ENCODE results near the gene HPSE2.

Gene HPSE2

DNA sequence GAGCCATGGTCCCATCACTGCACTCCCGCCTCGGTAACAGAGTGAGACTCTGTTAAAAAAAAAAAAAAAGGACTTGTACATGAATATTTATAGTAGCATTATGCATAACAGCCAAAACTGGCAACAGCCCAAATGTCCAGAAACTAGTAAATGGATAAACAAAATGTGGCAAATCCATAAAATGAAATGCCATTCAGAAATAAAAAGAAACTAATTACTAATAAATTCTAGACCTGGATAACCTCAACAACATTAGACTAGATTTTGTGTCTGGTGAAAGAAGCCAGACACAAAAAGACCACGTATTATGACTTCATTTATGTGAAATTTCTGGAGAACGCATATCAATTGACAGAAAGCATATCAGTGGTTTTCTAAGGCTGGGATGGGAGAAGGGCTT is 74.5 kb downstream of the HPSE2 start:
- no peak for DNase-seq (ENCODE audit: low spot score)

DNA sequence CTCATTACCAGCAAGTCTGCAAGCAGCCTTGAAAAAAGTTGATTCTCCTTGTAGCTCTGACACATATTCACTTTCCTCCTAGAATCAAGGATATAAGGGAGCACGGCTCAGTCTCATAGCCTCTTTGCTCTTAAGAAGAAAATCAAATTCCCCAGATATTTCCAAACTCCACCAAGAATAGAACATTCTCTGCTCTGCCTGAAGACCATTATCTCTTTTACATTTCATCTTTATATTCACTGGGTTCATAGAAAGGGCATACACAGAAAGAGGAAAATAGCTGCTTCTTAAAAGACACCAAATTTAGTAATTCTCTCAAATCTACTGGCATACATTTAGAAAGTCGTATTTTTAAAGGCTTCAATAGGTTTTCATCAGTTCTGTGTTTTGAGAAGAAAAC is 92.0 kb downstream of the HPSE2 start:
- no peak for DNase-seq (ENCODE audit: low spot score)

DNA sequence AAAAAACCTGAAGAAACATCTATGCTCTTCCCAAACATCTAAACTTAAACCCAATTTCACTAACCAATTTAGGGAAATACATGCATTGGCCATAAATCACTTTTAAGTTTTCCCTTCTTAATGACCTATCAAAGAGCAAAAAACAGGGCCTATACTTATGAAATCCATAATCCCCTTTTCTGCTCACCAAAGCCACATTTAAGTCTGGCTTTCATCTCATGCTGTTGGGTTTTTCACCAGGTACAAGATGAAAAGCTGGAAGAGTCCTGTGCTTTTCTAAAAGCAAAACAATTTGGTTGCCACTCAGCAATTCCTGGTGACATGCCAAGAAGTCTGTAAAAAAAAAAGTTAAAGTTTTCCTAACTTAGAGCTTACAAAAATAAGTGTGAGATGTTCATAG is 92.6 kb downstream of the HPSE2 start:
- no peak for DNase-seq (ENCODE audit: low spot score)

DNA sequence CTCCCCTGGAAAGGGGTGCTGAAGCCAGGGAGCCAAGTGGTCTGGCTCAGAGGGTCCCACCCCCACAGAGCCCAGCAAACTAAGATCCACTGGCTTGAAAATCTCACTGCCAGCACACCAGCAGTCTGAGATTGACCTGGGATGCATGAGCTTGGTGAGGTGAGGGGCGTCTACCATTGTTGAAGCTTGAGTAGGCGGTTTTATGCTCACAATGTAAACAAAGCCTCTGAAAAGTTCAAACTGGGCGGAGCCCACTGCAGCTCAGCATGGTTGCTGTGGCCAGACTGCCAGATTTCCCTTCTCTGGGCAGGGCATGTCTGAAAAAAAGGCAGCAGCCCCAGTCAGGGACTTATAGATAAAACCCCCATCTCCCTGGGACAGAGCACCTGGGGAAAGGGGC is 102.8 kb downstream of the HPSE2 start:
- peak; percentile 54 for DNase-seq (ENCODE audit: low spot score)

DNA sequence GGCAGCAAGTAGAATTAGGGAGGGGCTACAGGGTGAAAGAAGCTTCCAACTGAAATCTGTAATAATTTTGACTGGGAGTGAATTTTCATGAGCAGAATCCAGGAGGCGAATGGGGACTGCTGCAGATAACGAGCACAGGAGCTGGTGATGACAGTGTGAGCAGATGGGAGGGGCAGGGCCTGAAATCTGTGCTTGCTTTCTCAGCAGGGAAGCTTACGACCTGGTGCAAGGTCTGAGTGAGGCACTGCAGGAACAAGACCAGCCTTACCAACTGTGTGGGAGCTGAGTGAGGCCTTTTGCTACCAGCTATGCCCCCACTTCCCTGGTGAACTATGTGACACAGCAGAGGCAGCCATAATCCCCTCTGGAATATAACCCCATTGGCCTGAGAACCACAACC is 109.8 kb downstream of the HPSE2 start:
- no peak for DNase-seq (ENCODE audit: low spot score)

DNA sequence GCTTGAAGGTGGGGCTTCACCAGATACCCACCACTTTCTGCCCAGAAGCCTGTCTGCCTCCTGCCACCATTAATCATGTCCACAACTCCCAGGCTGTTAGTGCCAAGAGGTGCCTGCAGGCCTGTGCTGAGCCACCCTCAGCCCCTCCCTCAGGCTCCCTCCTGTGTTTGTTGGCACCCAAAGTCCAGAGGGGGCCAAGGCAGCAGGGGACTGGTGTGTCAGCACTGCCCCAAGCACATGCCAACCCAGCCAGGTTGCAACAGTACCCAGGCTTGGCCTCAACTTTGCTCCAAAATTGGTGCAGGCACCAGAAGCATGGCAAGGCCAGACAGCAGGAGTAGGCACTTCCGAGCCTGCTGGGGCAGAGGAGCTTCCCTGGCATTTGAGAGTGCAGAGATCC is 111.3 kb downstream of the HPSE2 start:
- DNase-seq (ENCODE audit: low spot score) = no peak

DNA sequence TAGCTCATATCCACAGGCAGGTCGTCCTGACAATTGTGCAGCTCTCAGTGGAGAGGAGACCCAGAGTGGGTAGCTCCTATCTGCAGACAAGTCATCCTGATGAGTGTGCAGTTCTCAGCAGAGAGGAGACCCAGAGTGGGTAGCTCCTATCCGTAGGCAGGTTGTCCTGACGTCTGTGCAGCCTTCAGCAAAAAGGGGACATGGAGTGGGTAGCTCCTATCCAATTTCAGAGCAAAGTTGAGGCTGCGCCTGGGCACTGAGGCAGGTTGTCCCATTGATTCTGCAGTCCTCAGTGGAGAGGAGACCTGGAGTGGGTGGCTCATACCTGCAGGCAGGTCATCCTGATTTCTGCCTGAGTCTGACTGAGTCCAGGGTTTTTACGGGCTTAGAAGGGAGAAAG is 111.8 kb downstream of the HPSE2 start:
- no peak for DNase-seq (ENCODE audit: low spot score)

DNA sequence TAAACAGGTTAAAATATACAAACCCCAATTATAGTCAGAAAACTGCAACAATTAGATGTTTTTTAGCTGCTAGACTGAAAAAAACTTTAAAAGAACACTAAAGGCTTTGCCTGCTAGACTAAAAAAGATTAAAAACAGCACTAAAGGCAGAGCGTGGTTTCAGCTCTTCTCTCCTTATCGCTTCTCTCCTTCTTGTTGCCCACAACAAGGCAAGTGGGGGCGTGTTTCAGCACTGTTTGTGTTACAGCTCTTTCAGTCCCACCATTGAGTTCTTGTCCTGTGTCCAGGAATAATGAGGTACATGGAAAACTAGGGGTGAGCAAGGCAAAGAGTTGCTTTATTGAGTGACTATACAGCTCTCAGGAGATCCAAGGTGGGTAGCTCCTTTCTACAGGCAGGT is 112.3 kb downstream of the HPSE2 start:
- DNase-seq (ENCODE audit: low spot score) = no peak

DNA sequence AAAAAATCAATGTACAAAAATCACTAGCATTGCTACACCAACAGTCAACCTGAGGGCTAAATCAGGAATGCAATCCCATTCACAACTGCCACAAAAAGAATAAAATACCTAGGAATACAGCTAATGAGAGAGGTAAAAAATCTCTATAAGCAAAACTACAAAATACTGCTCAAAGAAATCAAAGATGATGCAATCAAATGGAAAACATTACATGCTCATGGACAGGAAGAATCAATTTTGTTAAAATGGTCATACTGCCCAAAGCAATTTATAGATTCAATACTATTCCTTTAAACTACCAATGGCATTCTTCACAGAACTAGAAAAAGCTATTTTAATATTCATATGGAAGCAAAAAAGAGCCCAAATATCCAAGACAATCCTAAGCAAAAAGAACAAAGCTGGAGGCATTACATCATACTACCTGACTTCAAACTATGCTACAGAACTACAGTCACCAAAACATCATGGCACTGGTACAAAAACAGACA is 116.3 kb downstream of the HPSE2 start:
- DNase-seq (ENCODE audit: low spot score) = no peak

DNA sequence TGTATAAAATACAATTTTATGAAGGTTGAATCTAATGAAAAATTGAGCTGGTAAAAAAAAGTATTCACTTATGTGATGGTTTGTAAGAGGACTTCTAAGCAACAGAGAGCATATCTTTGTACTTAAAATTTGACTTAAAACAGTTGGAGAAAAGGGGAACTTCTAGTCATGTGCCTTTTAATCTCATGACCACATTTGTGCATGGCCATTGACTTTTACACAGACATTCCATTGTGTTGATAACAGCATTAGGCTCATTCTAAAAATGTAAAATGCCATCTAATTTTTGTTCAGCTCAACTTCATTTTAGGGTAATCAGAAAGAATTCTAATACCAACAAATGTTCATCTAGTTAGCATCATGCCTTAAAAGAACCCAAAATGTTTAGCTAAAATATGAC is 119.9 kb downstream of the HPSE2 start:
- DNase-seq (ENCODE audit: low spot score) = no peak

DNA sequence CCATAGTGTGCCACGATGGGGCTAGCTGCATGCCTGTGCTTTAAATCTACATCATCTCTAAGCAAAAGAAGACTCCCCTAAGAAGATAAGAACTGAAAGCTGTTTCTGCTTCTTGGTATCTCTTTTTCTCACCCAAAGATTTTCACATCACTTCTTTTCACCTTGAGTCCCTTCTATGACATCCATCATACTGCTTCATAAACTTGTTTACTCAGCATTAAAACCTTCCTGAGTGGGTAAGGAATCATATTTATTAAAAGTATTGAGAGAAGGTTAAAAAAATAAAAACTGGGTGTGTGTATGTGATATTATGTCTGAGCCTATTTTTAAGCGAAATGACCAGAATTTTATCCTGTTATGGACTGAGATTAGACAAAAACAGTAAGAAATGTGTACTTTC is 150.3 kb downstream of the HPSE2 start:
- no peak for DNase-seq (ENCODE audit: low spot score)

DNA sequence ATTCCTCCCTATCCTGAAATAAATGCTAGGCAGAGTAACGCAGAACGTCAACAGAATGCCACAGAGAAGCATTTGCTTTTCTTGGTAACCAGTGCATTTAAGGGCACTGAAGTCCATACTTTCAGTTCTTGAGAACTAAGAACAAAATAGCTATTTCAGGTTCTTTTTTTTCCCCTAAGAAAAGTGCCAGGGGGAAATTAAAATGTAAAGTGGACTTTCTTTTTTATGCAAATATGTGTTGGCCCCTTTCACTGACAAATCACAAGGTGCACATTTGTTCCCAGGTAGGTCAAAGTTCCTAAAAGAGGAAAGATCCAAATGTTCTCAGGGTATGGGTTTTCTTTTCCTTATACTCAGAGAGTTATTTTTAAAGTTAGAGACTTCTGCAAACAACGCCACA is 151.5 kb downstream of the HPSE2 start:
- no peak for DNase-seq (ENCODE audit: low spot score)

DNA sequence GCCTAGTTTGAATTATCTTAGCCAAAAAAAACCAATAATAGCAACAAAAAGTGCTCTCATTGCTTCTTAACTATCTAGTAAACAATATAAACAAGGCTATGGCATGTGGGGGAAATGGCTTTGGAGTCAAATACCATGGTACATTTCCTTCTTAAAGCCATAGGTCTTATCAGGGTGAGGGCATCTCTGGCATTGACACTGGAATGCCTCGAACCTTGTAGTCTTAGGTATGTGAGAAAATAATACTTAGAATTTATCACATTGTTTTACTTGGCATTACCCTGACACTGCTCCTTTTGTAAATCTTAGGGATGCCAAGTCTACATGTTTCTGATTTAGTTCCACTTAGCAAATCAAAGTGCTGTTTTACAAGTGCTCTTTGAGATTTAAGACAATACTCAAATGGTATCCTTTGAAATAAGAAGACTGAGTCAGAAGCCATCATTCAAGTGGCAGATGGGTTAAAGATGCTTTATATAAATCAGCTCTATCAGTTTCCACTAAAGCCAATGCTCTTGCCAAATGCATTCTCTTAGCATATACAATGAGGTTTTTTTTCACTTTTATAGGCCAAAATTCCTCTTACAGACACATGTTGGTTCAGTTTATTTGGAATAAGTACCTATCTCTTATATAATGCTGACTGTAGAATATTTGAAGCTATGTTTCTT is 155.2 kb downstream of the HPSE2 start:
- no peak for DNase-seq (ENCODE audit: low spot score)

DNA sequence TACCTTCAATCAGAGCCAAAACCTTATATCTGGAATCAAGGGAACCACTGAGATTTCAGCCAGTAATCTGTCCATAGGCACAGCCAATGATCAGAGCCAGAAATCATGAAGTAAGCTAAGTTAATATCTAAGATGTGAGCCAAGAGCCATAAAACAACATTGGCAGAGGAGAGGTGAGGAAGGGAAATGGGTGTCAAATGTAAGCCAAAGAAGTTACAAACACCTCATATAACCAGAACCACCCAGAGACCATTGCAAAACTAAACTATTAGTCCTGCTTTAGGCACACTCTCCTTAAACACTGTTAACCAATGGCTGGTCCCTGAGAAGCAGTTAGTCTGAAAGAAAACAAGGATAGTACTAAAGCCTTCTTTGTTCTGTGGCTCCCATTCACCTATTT is 173.1 kb downstream of the HPSE2 start:
- DNase-seq (ENCODE audit: low spot score) = no peak

DNA sequence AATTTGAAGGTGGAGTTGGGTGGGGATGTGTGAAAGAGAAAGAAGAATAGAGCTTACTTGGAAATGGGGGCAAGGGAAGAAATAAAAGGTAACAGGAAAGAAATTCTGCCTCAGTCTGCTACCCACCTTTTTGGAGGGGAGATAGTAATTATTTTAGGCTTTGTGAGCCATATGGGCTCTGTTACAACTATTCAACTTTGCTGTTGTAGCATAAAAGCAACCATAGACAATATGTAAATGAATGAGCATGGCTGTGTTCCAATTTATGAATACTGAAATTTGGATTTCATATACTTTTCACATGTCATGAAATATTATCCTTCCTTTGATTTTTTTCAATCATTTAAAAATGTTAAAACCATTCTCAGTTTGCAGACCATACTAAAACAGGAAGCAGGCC is 176.9 kb downstream of the HPSE2 start:
- no peak for DNase-seq (ENCODE audit: low spot score)

DNA sequence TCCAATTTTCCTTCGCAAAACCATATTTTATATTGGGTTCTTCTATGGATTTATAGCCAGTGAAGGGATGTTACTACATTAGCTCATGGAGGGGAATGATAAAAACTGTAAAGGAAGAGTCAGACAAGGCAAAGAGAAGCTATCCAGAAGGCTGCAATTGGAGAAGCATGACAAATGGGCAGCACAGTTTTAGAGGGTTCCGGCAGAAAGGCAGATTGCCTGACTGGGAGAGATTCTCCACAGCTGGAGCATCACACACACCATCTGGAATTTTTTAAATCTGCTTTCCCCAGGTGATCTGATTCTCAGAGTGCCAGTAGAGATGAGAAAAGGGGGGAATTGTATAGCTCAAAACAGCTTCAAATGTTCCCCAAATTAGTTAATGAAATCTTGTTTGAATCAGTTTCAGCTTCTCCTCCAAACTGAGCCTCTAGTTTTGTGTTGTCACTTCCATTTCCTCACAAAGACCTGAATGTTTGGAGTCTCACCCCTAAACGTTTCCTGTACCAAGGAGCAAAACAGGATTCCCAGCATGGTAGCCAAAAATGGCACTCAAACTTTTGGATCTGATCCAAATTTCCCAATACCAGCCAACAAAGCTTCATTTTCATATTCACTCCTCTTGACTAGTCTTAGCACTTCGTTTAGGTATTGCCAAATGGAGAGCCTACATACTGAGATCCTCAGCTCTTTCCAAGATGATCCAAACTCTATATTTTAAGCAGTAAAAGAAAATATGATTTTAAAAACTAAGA is 177.5 kb downstream of the HPSE2 start:
- no peak for DNase-seq (ENCODE audit: low spot score)

DNA sequence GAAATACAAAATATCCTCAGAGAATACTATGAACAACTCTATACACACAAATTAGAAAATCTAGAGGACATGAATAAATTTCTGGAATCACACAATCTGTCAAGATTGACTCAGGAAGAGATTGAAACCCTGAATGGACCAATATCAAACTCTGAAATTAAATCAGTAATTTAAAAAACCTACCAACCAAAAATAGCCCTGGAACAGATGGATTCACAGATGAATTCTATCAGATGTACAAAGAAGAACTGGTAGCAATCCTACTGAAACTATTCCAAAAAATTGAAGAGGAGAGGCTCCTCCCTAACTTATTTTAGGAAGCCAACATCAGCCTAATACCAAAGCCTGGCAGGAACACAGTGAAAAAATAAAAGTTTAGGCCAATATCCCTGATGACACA is 190.0 kb downstream of the HPSE2 start:
- no peak for DNase-seq (ENCODE audit: low spot score)

DNA sequence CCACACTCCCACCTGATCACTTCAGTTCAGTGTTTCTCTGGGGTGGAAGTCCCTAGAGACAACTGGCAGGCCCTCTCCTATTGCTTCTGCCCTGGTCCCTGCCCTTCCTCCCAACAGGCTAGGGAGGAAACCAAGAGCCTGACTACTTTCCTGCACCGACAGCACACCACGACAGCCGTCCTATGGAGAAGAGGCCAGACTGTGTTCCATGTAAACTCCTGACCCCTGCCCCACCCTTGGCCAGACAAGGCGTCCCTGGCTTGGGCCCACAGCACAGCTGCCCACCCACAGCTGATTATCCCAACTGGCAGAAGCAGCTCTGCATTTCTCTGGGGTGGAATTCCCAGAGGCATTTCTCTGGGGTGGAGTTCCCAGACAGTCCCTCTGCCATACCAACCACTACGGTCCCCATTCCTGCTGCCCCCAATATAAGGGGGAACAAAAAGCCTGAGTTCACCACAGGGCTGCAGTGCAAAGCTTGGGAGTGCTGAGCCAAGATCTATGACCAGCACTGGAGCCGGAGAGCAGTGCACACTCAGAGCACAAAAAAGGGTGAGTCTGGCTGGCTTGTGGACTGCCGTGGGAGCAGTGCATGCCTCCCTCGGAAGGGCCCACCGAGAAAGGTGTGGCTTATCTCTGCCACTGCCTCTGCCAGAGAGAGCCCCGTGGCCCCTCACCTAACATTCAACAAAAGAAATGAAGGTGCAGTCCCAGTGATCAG is 193.4 kb downstream of the HPSE2 start:
- no peak for DNase-seq (ENCODE audit: low spot score)

DNA sequence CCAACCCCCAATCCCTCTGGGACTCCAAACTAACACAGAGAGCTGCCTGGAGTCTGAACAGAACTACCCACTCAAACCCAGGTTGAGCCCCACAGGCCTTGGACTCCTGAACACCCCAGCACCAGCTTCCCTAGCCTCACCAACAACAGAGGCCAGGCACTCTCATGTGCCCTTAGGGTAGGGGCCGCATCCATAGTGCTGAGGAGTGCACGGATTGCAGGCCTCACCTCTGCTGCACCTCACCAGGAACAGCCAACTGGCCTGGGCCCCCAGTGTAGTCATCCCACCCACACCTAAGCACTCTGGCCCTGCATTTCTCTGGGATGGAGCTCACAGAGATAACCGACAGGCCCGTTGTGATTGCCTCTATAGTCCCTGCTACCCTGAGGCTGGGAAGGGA is 194.2 kb downstream of the HPSE2 start:
- DNase-seq (ENCODE audit: low spot score) = no peak

DNA sequence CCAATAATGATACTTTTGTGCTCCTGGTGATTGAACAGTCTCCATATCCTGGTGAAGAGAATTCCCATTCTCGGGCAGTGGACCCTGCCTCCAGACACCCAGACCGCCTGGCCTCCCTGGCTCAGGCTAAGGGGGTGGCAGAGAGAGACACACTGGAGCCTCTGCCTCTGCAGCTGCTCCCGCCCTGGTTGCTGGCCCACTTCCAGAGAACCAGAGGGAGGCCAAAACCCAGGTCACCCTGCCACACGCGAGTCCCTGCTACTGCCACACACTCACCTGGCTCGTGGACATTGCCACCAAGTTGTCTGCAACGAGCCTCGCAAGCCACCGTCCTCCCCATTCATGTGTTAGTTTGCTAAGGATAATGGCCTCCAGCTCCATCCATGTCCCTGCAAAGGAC is 221.8 kb downstream of the HPSE2 start:
- no peak for DNase-seq (ENCODE audit: low spot score)

DNA sequence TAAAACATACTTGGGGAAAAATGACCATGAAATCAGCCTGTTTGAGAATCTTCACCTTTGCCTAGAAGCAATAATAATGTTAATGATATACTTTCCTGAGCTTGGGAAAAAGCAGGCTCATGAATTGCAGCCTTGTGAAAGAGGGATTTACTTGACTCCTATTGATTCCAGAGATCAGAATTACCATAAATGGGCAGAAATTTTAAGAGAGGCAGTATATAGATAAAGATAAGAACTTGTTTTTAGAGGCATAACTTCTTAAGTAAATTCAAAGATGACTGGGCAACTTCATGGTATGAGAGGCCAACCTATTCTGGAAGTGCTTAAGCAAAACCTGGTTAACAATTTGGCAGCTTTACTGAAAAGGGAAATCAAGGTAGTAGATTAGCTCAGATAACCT is 225.4 kb downstream of the HPSE2 start:
- DNase-seq (ENCODE audit: low spot score) = no peak

DNA sequence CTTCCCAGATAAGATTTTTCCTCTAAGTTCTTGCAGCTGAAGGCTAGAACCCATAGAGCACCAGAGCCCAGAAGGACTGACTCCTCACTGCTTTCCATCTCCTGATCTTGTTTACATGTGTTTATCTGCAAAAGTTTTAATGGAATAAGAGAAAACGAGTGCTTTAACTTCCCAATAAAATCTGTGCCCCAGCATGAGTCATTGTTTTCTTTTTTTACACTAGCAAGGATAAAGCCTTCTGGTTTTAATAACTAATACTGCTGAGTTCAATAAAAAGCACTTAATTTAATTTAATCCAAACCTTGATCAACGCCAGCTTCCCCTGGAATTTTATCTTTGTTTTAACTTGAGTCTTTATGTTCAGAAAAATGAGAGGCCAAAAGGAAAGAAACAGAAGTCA is 227.6 kb downstream of the HPSE2 start:
- no peak for DNase-seq (ENCODE audit: low spot score)

DNA sequence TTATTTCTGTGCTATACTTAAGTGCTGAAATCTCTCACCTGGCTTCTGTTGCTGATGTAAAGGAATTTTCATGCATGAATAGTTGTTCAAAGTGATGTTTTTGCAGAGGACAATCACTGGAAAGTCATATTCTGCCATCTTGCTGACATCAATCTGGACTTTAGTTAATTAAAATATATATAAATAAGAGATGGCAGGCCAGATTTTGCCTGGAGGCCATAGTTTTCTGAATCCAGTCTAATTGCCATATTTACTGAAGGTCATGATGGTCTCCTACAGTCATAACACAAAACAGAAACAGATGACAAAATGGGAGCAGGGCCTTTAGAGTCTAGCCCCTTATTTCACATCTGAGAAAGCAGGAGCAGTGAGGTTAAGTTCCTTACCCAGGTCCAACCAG is 228.2 kb downstream of the HPSE2 start:
- DNase-seq (ENCODE audit: low spot score) = no peak

Measured in ecto neural progenitor cell (in vitro differentiated cells).